ENCODE data around the gene SLC4A5.

The SLC4A5 gene

DNA sequence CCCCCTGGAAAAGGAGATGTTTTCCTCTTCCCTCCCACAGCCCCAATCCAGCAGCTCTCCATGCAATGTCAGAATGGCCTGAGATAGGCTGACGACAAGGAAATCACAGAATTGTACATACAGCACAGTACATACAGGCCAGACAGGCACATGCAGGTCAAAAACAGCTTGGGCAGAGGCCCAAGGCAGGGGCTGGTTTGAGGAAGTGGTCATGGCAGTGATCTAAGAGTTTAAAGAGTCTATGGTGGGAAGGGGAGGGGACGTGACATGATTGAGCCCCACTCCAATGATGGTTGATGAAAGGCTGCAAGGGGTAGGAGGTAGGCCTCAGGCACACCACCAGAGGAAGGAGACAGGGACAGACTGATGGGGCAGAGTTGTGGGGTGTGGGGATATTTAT is 32.6 kb upstream of the SLC4A5 start:
- ChIA-PET POLR2A (no interaction called here), CTCF (interaction anchor here (1.0 to 6.7 kb wide), 3 partner anchors 10 to 41 kb away, joined by 3 to 51 read pairs (median 27); no protein-coding TSS in a partner anchor)
- DNase-seq (ENCODE audit: low read depth, low spot score), result no peak
- no peak overlapping the region for H3K4me3 ChIP-seq (ENCODE audit: low read depth, low read length)
- no peak for TF ChIP-seq CTCF (IDR thresholded peaks at IDR 0.05; ENCODE audit: insufficient read depth, low read length, missing control alignments)

DNA sequence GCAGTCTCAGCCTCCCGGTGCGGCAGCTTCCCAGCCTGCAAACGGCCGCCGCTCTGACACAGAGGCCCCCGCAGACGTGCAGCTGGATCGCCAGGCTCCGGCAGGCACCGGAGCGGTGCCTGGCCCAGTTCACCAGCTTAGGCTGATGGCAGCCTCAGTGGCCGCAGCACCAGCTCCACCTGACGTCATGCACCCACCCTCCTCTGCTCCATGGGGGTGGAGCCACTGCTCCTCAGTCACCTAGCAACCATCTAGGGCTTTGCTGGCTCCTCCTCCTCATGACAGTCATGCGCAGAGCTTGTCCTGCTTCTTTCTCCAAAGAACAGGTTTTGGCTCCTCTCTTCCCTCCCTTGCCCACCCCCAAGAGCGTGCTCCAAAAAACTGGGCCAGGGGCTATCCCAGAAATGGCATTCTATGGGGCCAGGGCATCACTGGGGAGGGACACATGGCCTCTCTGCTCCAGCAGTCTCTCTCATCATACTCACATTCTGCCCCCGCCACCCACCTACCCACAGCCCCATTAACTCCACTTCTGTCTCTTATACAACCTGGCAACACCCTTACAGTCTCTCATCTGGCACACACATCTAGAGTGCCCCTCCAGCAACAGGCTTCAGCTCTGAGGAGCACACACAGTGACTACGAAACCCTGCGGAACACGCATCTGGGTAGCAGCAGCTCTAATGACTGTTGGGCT is 31.4 kb upstream of the SLC4A5 start:
- POLR2A ChIA-PET, result interaction anchor here (0.9 kb wide), 1 partner anchor 17 kb away, joined by 3 read pairs; no protein-coding TSS in a partner anchor
- DNase-seq (ENCODE audit: low read depth, low spot score), result no peak
- peak overlapping the region; percentile 23; the same call in 1 of the 2 replicates for H3K4me3 ChIP-seq (ENCODE audit: low read depth, low read length)

GRCh38 chr2:74373985-74374384 is 30.8 kb upstream of the SLC4A5 start:
- no peak for DNase-seq (ENCODE audit: low read depth, low spot score)
- no peak for TF ChIP-seq CTCF (IDR thresholded peaks at IDR 0.05; ENCODE audit: insufficient read depth, low read length, missing control alignments)
- no peak overlapping the region for H3K4me3 ChIP-seq (ENCODE audit: low read depth, low read length)
- CTCF ChIA-PET, result interaction anchor here (1.1 to 6.2 kb wide), 2 partner anchors 9 to 39 kb away, joined by 3 to 27 read pairs; no protein-coding TSS in a partner anchor
- POLR2A ChIA-PET, result no interaction called here

More for the DNA sequence above, 31.4 kb upstream of the SLC4A5 start:
- no peak for TF ChIP-seq CTCF (IDR thresholded peaks at IDR 0.05; ENCODE audit: insufficient read depth, low read length, missing control alignments)
- CTCF ChIA-PET, result interaction anchor here (1.1 to 6.7 kb wide), 3 partner anchors 8 to 40 kb away, joined by 3 to 51 read pairs (median 27); no protein-coding TSS in a partner anchor

GRCh38 chr2:74373221-74373676 is 30.0 kb upstream of the SLC4A5 start:
- ChIA-PET POLR2A (no interaction called here), CTCF (interaction anchor here (1.5 to 6.2 kb wide), 2 partner anchors 19 to 38 kb away, joined by 4 to 27 read pairs; no protein-coding TSS in a partner anchor)
- H3K4me3 ChIP-seq (ENCODE audit: low read depth, low read length), result no peak overlapping the region
- DNase-seq (ENCODE audit: low read depth, low spot score), result no peak
- TF ChIP-seq CTCF (IDR thresholded peaks at IDR 0.05; ENCODE audit: insufficient read depth, low read length, missing control alignments), result no peak

DNA sequence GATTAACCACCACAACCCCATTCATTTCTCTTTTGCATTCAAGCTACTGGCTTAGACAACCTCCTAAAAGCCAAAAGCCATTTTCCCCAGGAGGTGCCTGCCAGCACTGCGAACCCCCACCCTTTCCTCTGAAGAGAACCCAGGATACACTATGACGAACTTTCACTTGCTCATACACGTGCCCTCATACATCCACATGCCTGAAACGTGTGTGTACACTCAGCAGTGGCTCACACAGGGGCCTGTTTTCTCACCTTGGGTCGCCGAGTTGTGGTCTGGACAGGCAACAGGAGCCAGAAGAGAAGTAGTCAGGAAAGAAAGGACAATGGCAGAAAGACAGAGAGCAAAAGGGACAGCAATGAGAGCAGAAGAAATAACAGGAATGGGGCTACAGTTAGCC is 29.5 kb upstream of the SLC4A5 start:
- ChIA-PET CTCF (interaction anchor here (1.5 to 6.2 kb wide), 3 partner anchors 10 to 38 kb away, joined by 4 to 27 read pairs (median 5); no protein-coding TSS in a partner anchor), POLR2A (no interaction called here)
- no peak for TF ChIP-seq CTCF (IDR thresholded peaks at IDR 0.05; ENCODE audit: insufficient read depth, low read length, missing control alignments)
- DNase-seq (ENCODE audit: low read depth, low spot score), result no peak
- H3K4me3 ChIP-seq (ENCODE audit: low read depth, low read length), result no peak overlapping the region

GRCh38 chr2:74371421-74371820 is 28.2 kb upstream of the SLC4A5 start:
- no peak for DNase-seq (ENCODE audit: low read depth, low spot score)
- CTCF ChIA-PET, result interaction anchor here (1.4 to 6.2 kb wide), 3 partner anchors 8 to 37 kb away, joined by 3 to 27 read pairs (median 5); no protein-coding TSS in a partner anchor
- POLR2A ChIA-PET, result no interaction called here
- no peak for TF ChIP-seq CTCF (IDR thresholded peaks at IDR 0.05; ENCODE audit: insufficient read depth, low read length, missing control alignments)
- no peak overlapping the region for H3K4me3 ChIP-seq (ENCODE audit: low read depth, low read length)

Measured in AG04449 (cell line).